ENCODE data around the gene POLR3B.
"Not testable (repeated sequence)": the region's sequence is repeated elsewhere in the genome, so short reads cannot be mapped to it uniquely, and the experiment has no call there.

POLR3B gene

GRCh38 chr12:106342397-106343213, 14.9 kb upstream of the POLR3B start:
- no peak for DNase-seq (ENCODE audit: low read depth)

- no peak for DNase-seq (ENCODE audit: low read depth)
These were observed 14.4 kb upstream of the POLR3B start for GRCh38 chr12:106343214-106343528.

DNA sequence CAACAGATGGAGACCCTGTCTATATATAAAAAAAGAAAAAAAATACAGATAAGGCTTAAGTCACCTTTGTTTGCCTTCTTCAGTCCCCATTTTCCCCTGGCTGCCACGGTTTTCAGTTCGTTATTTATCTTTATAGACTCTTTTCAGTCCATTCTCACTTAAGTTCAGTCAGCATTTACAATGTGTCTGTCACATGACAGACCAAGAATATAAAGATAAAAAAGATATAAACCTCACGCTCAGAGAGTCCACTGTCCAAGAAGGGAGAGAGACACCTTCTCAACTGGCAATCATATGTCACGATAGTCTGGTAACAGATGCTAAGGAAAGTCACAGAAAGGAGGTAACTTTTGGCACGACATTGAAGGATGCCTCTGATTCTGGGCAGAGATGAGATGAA, 13.4 kb upstream of the POLR3B start:
- no peak for DNase-seq (ENCODE audit: low read depth)

DNA sequence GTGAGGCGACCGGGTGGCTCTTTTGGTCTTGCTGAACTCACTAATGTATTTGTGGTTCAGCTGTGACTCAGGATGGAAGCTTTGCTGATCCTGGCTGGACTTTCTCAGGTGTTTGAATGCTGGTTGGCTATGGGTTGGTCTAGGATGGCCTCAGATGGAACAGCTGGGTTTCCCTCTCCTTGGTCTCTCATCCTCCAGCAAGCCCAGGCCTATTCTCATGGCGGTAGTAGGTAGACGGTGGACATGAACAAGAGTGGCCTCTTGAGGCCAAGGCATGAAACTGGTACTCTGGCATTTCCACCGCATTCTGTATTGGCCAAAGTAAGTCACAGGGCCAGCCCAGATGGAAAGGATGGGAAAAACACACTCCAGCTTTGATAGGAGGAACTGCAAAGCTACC, 11.8 kb upstream of the POLR3B start:
- no peak for DNase-seq (ENCODE audit: low read depth)

- DNase-seq (ENCODE audit: low read depth), result no peak
These were observed 9.1 kb upstream of the POLR3B start for GRCh38 chr12:106348411-106348810.

GRCh38 chr12:106353175-106353574, 4.4 kb upstream of the POLR3B start:
- DNase-seq (ENCODE audit: low read depth), result no peak

DNA sequence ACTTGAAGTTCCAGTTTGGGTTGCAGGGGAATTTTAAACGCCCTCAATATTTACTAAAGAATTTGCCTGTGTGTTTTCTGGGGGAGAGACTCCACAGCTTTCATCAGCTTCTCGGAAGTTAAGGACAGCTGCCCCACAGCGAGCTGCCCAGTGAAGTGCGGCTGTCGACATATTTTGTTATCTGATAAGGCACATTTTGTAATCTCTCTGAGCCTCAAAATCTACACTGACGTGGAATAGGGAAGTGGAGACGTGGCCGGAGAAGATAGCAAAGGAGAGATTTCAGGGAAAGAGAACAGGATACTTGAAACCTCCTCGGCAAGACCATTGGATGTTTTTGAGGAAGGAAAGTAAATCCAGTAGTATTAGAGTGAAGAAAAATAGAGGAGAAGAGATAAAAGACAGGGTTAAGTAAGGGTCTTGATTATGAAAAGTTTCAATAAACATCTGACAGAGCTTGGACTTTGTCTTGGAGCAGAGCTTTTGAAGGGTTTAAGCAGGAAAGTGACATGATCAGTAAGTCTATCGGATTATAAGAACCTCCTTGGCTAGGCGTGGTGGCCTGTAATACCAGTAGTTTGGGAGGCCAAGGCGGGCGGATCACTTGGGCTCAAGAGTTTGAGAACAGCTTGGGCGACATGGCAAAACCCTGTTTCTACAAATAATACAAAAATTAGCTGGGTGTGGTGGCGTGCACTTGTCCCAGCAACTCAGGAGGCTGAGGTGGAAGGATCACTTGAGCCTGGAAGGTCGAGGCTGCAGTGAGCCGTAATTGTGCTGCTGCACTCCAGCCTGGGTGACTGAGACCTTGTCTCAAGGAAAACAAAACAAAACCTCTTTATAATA, 1.1 kb downstream of the POLR3B start:
- no peak for DNase-seq (ENCODE audit: low read depth)

GRCh38 chr12:106359646-106360399, 2.3 kb downstream of the POLR3B start:
- no peak for DNase-seq (ENCODE audit: low read depth)

DNA sequence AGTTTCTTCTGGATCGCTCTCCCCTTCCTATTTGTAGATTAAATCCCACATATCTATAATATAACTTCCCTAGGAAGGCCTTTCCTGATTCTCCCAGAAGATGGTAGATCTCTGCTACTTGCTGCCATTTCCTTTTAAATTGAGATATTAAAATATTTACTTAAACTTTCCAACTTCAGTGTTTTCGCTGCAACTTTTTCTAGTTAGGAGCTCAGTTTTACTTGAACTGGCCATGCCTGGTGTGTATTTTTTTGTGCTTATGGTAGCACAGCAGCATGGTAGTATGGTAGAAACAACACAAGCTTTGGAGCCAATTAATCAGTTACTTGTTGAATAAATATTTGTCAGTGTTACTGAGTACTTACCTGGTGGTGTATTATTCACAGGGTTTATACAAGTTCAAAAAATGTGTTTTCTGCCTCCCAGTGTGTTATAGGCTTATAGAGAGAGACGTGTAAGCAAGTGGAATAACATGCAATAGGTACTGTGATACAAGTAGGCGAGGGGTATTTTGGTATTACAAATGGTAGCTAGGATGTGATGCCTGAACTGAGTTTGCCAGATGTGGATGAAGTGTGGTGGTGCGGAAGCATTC, 2.9 kb downstream of the POLR3B start:
- no peak for DNase-seq (ENCODE audit: low read depth)

- no peak for DNase-seq (ENCODE audit: low read depth)
These were observed 5.4 kb downstream of the POLR3B start for GRCh38 chr12:106362971-106363370.

GRCh38 chr12:106364261-106364660, 6.7 kb downstream of the POLR3B start:
- DNase-seq (ENCODE audit: low read depth), result no peak

DNA sequence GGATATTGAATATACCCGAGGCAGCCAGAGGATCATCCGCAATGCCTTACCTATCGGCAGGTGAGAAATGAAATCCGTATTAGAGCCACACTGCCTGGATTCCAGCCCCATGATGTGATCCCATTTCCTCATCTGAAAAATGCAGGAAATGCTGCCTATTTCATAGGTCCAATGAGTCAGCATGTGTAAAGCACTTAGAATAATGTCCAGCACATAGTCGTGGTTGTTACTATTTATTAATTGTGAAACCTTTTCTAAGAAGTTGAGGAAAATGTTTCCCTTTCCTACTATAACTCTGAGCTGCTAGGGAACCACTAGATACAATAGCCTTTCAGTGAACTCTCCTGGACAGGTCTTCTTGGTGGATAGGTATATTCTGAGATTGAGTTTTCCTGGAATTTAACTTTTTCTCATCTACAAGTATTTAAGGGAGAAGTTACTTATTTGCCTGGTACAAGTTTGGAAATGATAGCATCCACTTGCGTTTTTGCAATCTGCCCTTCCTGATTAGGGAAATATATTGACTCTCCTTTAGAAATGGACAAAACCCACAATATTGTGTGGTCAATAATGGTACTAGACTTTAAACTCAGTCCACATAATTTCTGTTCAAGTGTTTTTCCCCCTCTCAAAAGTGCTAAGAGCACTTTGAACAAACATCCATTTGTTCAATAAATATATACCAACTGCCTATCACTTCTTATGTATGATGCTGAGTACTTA, 12.2 kb downstream of the POLR3B start:
- DNase-seq (ENCODE audit: low read depth), result no peak

GRCh38 chr12:106378788-106379187, 21.2 kb downstream of the POLR3B start:
- no peak for DNase-seq (ENCODE audit: low read depth)

DNA sequence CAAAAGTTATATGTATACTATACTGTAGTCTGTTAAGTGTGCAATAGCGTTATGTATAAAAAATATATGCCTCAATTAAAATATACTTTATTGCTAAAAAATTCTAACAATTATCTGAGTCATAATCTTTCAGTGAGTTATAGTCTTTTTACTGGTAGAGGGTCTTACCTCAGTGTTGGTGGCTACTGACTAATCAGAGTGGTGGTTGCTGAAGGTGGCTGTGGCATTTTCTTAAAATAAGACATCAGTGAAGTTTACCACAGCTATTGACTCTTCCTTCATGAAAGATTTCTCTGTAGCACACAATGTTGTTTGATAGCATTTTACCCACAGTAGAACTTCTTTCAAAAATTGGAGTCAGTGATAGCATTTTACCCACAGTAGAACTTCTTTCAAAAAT, 23.4 kb downstream of the POLR3B start:
- no peak for DNase-seq (ENCODE audit: low read depth)

- DNase-seq (ENCODE audit: low read depth), result not testable (repeated sequence)
These were observed 24.3 kb downstream of the POLR3B start for GRCh38 chr12:106381866-106382265.

DNA sequence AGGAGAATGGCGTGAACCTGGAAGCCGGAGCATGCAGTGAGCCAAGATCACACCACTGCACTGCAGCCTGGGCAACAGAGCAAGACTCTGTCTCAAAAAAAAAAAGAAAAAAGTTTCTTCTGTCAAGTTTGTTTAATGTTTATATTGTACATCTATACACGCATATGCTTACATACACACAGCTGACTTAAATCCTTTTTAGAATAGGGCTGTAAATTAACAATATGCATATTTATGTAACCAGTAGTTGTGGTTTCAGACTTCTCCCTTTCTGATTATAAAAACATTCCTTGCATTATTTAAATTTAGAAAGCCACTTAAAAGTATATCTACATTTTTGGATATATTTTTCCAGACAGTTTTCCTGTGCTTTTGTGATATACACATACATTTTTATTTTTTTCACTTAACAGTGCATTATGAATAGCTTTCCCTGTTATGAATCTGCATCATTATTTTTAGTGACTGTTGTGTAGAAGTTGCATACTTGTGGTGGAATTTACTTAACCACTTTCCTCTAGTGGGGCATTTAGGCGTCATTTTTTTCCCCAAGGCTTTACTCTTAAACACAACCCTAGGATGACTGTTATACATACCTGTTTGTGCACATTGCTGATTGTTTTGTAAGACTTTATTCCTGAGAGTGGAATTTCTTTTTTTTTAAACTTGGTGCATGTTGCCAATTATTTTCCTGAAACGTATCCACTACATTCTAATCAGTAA, 29.4 kb downstream of the POLR3B start:
- no peak for DNase-seq (ENCODE audit: low read depth)

DNA sequence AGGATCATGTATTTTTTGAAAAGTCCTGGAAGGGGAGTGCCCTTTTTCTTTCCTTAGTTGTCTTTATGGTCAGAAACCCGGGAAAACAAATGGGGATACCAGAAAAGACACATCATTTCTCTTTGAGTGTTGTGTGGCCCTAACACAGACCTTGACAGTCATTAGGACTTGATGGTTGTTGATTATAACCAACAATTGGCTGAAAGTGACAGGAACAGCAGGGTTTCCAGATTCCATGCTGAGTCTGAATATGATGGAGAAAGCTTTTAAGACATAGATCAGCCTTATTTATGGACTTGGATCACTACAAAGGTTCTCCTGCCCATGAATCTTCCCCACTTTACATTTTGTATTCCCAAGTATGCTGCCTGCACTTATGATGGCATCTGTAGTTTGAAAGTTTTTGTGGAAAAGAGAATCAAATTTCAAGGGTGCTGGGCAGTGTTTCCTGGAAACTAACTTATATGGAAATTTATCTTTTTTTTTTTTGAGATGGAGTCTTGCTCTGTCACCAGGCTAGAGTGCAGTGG, 30.4 kb downstream of the POLR3B start:
- DNase-seq (ENCODE audit: low read depth), result no peak

- DNase-seq (ENCODE audit: low read depth), result no peak
These were observed 31.6 kb downstream of the POLR3B start for GRCh38 chr12:106389151-106389550.

GRCh38 chr12:106392759-106393158, 35.2 kb downstream of the POLR3B start:
- no peak for DNase-seq (ENCODE audit: low read depth)

DNA sequence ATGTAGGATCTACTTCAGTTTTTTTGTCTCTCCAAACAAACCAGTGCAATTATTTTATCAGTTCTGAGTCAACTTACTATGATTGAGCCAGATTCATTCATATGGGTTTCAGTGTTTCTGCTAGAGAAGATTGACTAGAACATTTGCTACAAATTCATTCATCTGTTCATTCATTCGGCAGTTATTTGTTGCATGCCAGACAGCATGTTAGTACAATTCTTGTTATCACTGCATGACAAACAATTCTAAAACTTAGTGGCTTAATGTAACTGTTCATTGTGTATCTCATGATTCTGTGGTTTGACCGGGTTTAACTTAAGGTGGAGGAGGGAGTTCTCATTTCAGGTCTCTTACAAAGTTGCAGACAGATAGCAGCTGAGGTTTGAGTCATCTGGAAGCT, 52.3 kb downstream of the POLR3B start:
- DNase-seq (ENCODE audit: low read depth), result no peak

GRCh38 chr12:106412563-106412962, 55.0 kb downstream of the POLR3B start:
- no peak for DNase-seq (ENCODE audit: low read depth)
